GM21515 (cell line): ENCODE results near the gene C1QTNF12.

Experiments
- ATAC-seq: cut with Tn5 transposase; IDR thresholded peaks from one replicate; pipeline ENCODE4 v1.9.1; 2021; ENCODE audit not compliant: unreplicated experiment

The C1QTNF12 gene

GRCh38 chr1:1241588-1242219, 4.8 kb downstream of the C1QTNF12 start:
- ATAC-seq = no peak

- ATAC-seq = no peak
Observed at GRCh38 chr1:1240822-1241587, 5.5 kb downstream of the C1QTNF12 start.

- no peak for ATAC-seq
Observed at GRCh38 chr1:1240348-1240732, 6.2 kb downstream of the C1QTNF12 start.

- no peak for ATAC-seq
Observed at GRCh38 chr1:1239614-1240347, 6.7 kb downstream of the C1QTNF12 start.

- no peak for ATAC-seq
Observed at GRCh38 chr1:1239227-1239613, 7.3 kb downstream of the C1QTNF12 start.

- no peak for ATAC-seq
Observed at GRCh38 chr1:1238702-1239178, 7.8 kb downstream of the C1QTNF12 start.

GRCh38 chr1:1237874-1238701, 8.4 kb downstream of the C1QTNF12 start:
- no peak for ATAC-seq

GRCh38 chr1:1236945-1237873, 9.3 kb downstream of the C1QTNF12 start:
- ATAC-seq = no peak

- ATAC-seq = no peak
Observed at GRCh38 chr1:1236176-1236763, 10.3 kb downstream of the C1QTNF12 start.

- ATAC-seq = no peak
Observed at GRCh38 chr1:1235016-1235744, 11.3 kb downstream of the C1QTNF12 start.

GRCh38 chr1:1234180-1234808, 12.2 kb downstream of the C1QTNF12 start:
- no peak for ATAC-seq

GRCh38 chr1:1233567-1233892, 13.0 kb downstream of the C1QTNF12 start:
- ATAC-seq = no peak

GRCh38 chr1:1232796-1233566, 13.5 kb downstream of the C1QTNF12 start:
- ATAC-seq = no peak

GRCh38 chr1:1232208-1232795, 14.2 kb downstream of the C1QTNF12 start, which contains the start of gene B3GALT6:
TSS of gene B3GALT6 (plus strand) at chr1:1232237. CDS start at chr1:1232279, 42 bp downstream.
- peak; percentile 1 for ATAC-seq

GRCh38 chr1:1231400-1232207, 14.9 kb downstream of the C1QTNF12 start, which contains the start of gene SDF4:
TSS of gene SDF4 (minus strand) at chr1:1232001. CDS start at chr1:1228772, 3,229 bp downstream.
- peak; percentile 86 for ATAC-seq

GRCh38 chr1:1230656-1231399, 15.7 kb downstream of the C1QTNF12 start:
- no peak for ATAC-seq
